ENCODE results near the gene SH3D19.

The SH3D19 gene

GRCh38 chr4:151228189-151229119 lies 97.0 kb downstream of the SH3D19 start:
- Histone ChIP-seq H3K4me3 (ENCODE audit: low read depth, low read length) (no peak overlapping the region), H3K36me3 (ENCODE audit: control insufficient read depth, insufficient read depth, low read length) (0 out of 2 replicates have a peak, but pooled peaks cover 3% of the 10 kb centered on the region), H3K27me3 (ENCODE audit: control insufficient read depth, insufficient read depth, low read length) (no peaks in the 10 kb centered on the region), H3K27ac (ENCODE audit: low read depth, low read length) (no peak overlapping the region), H3K9ac (ENCODE audit: low read length) (no peak overlapping the region), H3K4me1 (ENCODE audit: control insufficient read depth, insufficient read depth, low read length) (no peaks in the 10 kb centered on the region; the same call in 1 of the 2 replicates), H3K9me3 (ENCODE audit: control insufficient read depth, insufficient read depth, low read depth, low read length) (no peaks in the 10 kb centered on the region)

- Histone ChIP-seq H3K4me1 (ENCODE audit: control insufficient read depth, insufficient read depth, low read length) (no peaks in the 10 kb centered on the region; the same call in 1 of the 2 replicates), H3K36me3 (ENCODE audit: control insufficient read depth, insufficient read depth, low read length) (0 out of 2 replicates have a peak, but pooled peaks cover 3% of the 10 kb centered on the region), H3K4me3 (ENCODE audit: low read depth, low read length) (no peak overlapping the region), H3K27ac (ENCODE audit: low read depth, low read length) (no peak overlapping the region), H3K27me3 (ENCODE audit: control insufficient read depth, insufficient read depth, low read length) (no peaks in the 10 kb centered on the region), H3K9ac (ENCODE audit: low read length) (no peak overlapping the region), H3K9me3 (ENCODE audit: control insufficient read depth, insufficient read depth, low read depth, low read length) (no peaks in the 10 kb centered on the region)
Measured at GRCh38 chr4:151227731-151228130, 97.7 kb downstream of the SH3D19 start.

DNA sequence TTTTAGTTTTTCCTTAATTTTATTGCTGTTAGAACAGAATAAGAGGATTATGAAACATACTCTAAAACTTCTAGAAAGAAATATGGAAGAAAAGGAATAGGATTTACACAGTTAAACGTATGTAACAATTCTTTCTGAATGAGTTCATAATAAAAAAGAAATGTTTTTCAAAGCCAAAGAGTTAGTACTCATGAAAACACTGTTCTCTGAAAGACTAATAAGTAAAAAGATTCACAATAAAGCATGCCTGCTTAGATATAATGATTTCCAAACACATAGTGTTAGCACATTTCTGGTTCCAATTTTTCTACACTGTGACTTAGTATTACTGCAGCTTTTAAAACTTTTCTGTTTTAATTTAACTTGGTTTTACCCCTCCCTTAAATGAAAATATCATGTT lies 98.2 kb downstream of the SH3D19 start:
- no peaks in the 10 kb centered on the region; the same call in 1 of the 2 replicates for H3K4me1 ChIP-seq (ENCODE audit: control insufficient read depth, insufficient read depth, low read length)
- 0 out of 2 replicates have a peak, but pooled peaks cover 3% of the 10 kb centered on the region for H3K36me3 ChIP-seq (ENCODE audit: control insufficient read depth, insufficient read depth, low read length)
- no peak overlapping the region for H3K9ac ChIP-seq (ENCODE audit: low read length)
- no peak overlapping the region for H3K27ac ChIP-seq (ENCODE audit: low read depth, low read length)
- H3K4me3 ChIP-seq (ENCODE audit: low read depth, low read length) = no peak overlapping the region
- no peaks in the 10 kb centered on the region for H3K27me3 ChIP-seq (ENCODE audit: control insufficient read depth, insufficient read depth, low read length)
- H3K9me3 ChIP-seq (ENCODE audit: control insufficient read depth, insufficient read depth, low read depth, low read length) = no peaks in the 10 kb centered on the region

DNA sequence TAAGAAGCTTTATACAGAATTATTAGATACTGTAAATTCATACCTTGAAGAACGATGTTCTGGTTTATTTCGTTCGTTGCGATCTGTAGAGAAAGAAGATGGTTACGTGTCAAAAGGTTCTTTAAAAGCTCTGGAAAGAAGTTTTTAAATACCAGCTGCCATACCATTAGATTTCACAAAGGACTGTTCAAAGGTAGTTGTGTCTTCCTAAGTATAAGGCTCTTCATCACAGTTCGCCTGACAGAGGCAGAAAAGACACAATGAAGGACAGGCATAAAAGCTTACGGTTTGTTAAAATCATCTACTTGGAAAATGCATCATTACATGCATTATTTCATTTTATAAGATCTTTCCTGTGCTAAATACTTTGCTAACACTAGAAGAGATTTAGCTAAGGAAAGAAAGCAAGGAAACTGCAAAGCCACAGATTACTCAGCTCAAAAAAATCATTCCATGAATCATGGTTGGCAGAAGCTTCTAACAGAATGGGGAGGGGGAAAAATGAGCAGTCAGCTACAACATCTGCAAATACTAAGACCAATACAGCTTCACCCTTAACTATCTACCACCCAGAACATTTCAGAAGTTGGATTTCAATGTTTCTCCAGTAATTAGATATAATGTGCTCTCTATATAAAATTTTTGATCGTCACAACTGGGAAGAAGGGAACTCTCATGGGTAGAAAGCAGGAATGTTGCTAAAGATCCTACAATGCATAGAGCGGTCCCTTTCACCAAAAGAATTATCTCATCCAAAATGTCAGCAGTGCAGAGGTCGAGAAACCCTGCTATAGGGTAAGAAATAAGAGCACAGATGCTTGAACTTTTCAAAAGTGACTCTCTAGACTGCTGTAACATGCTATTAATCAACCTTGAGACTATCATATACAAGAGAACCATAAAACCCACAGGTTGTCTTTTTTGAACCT lies 99.1 kb downstream of the SH3D19 start:
- Histone ChIP-seq H3K27ac (ENCODE audit: low read depth, low read length) (no peak overlapping the region), H3K9ac (ENCODE audit: low read length) (no peak overlapping the region), H3K4me3 (ENCODE audit: low read depth, low read length) (no peak overlapping the region)

GRCh38 chr4:151223465-151223864 lies 101.9 kb downstream of the SH3D19 start:
- H3K4me3 ChIP-seq (ENCODE audit: low read depth, low read length) = no peak overlapping the region
- H3K36me3 ChIP-seq (ENCODE audit: control insufficient read depth, insufficient read depth, low read length) = 0 out of 2 replicates have a peak, but pooled peaks cover 5% of the 10 kb centered on the region
- no peak overlapping the region for H3K9ac ChIP-seq (ENCODE audit: low read length)
- H3K27ac ChIP-seq (ENCODE audit: low read depth, low read length) = no peak overlapping the region
- H3K9me3 ChIP-seq (ENCODE audit: control insufficient read depth, insufficient read depth, low read depth, low read length) = no peaks in the 10 kb centered on the region
- no peaks in the 10 kb centered on the region for H3K27me3 ChIP-seq (ENCODE audit: control insufficient read depth, insufficient read depth, low read length)
- no peaks in the 10 kb centered on the region; the same call in 1 of the 2 replicates for H3K4me1 ChIP-seq (ENCODE audit: control insufficient read depth, insufficient read depth, low read length)

More for the DNA sequence above, 99.1 kb downstream of the SH3D19 start:
- Histone ChIP-seq H3K4me1 (ENCODE audit: control insufficient read depth, insufficient read depth, low read length) (no peaks in the 10 kb centered on the region; the same call in 1 of the 2 replicates), H3K9me3 (ENCODE audit: control insufficient read depth, insufficient read depth, low read depth, low read length) (no peaks in the 10 kb centered on the region), H3K36me3 (ENCODE audit: control insufficient read depth, insufficient read depth, low read length) (0 out of 2 replicates have a peak, but pooled peaks cover 3% of the 10 kb centered on the region), H3K27me3 (ENCODE audit: control insufficient read depth, insufficient read depth, low read length) (no peaks in the 10 kb centered on the region)

- H3K27ac ChIP-seq (ENCODE audit: low read depth, low read length) = no peak overlapping the region
- H3K27me3 ChIP-seq (ENCODE audit: control insufficient read depth, insufficient read depth, low read length) = no peaks in the 10 kb centered on the region
- H3K4me1 ChIP-seq (ENCODE audit: control insufficient read depth, insufficient read depth, low read length) = no peaks in the 10 kb centered on the region
- peaks cover 9% of the 10 kb centered on the region for H3K36me3 ChIP-seq (ENCODE audit: control insufficient read depth, insufficient read depth, low read length)
- H3K4me3 ChIP-seq (ENCODE audit: low read depth, low read length) = no peak overlapping the region
- H3K9me3 ChIP-seq (ENCODE audit: control insufficient read depth, insufficient read depth, low read depth, low read length) = peaks cover 6% of the 10 kb centered on the region
- H3K9ac ChIP-seq (ENCODE audit: low read length) = no peak overlapping the region
Measured at GRCh38 chr4:151219948-151220347, 105.5 kb downstream of the SH3D19 start.

- H3K4me3 ChIP-seq (ENCODE audit: low read depth, low read length) = no peak overlapping the region
- H3K4me1 ChIP-seq (ENCODE audit: control insufficient read depth, insufficient read depth, low read length) = no peaks in the 10 kb centered on the region
- no peaks in the 10 kb centered on the region for H3K27me3 ChIP-seq (ENCODE audit: control insufficient read depth, insufficient read depth, low read length)
- peaks cover 6% of the 10 kb centered on the region for H3K9me3 ChIP-seq (ENCODE audit: control insufficient read depth, insufficient read depth, low read depth, low read length)
- no peak overlapping the region for H3K9ac ChIP-seq (ENCODE audit: low read length)
- H3K27ac ChIP-seq (ENCODE audit: low read depth, low read length) = no peak overlapping the region
- peaks cover 6% of the 10 kb centered on the region for H3K36me3 ChIP-seq (ENCODE audit: control insufficient read depth, insufficient read depth, low read length)
Measured at GRCh38 chr4:151219091-151219490, 106.3 kb downstream of the SH3D19 start.

- H3K9ac ChIP-seq (ENCODE audit: low read length) = no peak overlapping the region
- H3K27ac ChIP-seq (ENCODE audit: low read depth, low read length) = no peak overlapping the region
Measured at GRCh38 chr4:151218343-151218742, 107.1 kb downstream of the SH3D19 start.

GRCh38 chr4:151217326-151217725 lies 108.1 kb downstream of the SH3D19 start:
- H3K27ac ChIP-seq (ENCODE audit: low read depth, low read length) = no peak overlapping the region

More at GRCh38 chr4:151218343-151218742, 107.1 kb downstream of the SH3D19 start:
- peaks cover 6% of the 10 kb centered on the region for H3K9me3 ChIP-seq (ENCODE audit: control insufficient read depth, insufficient read depth, low read depth, low read length)
- no peak overlapping the region for H3K4me3 ChIP-seq (ENCODE audit: low read depth, low read length)
- H3K4me1 ChIP-seq (ENCODE audit: control insufficient read depth, insufficient read depth, low read length) = no peaks in the 10 kb centered on the region
- peaks cover 6% of the 10 kb centered on the region for H3K36me3 ChIP-seq (ENCODE audit: control insufficient read depth, insufficient read depth, low read length)
- no peaks in the 10 kb centered on the region for H3K27me3 ChIP-seq (ENCODE audit: control insufficient read depth, insufficient read depth, low read length)

GRCh38 chr4:151215295-151215694 lies 110.1 kb downstream of the SH3D19 start:
- H3K4me1 ChIP-seq (ENCODE audit: control insufficient read depth, insufficient read depth, low read length) = no peaks in the 10 kb centered on the region
- peaks cover 6% of the 10 kb centered on the region for H3K9me3 ChIP-seq (ENCODE audit: control insufficient read depth, insufficient read depth, low read depth, low read length)
- no peak overlapping the region for H3K27ac ChIP-seq (ENCODE audit: low read depth, low read length)
- H3K9ac ChIP-seq (ENCODE audit: low read length) = no peak overlapping the region
- H3K36me3 ChIP-seq (ENCODE audit: control insufficient read depth, insufficient read depth, low read length) = peaks cover 6% of the 10 kb centered on the region
- no peaks in the 10 kb centered on the region for H3K27me3 ChIP-seq (ENCODE audit: control insufficient read depth, insufficient read depth, low read length)
- no peak overlapping the region for H3K4me3 ChIP-seq (ENCODE audit: low read depth, low read length)

More at GRCh38 chr4:151217326-151217725, 108.1 kb downstream of the SH3D19 start:
- H3K9me3 ChIP-seq (ENCODE audit: control insufficient read depth, insufficient read depth, low read depth, low read length) = peaks cover 6% of the 10 kb centered on the region
- no peak overlapping the region for H3K4me3 ChIP-seq (ENCODE audit: low read depth, low read length)
- peaks cover 8% of the 10 kb centered on the region for H3K36me3 ChIP-seq (ENCODE audit: control insufficient read depth, insufficient read depth, low read length)
- H3K4me1 ChIP-seq (ENCODE audit: control insufficient read depth, insufficient read depth, low read length) = no peaks in the 10 kb centered on the region
- no peak overlapping the region for H3K9ac ChIP-seq (ENCODE audit: low read length)
- no peaks in the 10 kb centered on the region for H3K27me3 ChIP-seq (ENCODE audit: control insufficient read depth, insufficient read depth, low read length)
